Islet precursor cell (in vitro differentiated cells): Measurements from ENCODE around the gene FGF3.
A peak's percentile ranks its signal among the peaks of the same experiment; 100 is the strongest.

Source experiments
- DNase-seq: peaks from one replicate; pipeline ENCODE4 v3.0.0-alpha.2; 2018

The FGF3 gene

GRCh38 chr11:69822676-69823494 lies 3.7 kb upstream of the FGF3 start:
- no peak for DNase-seq

GRCh38 chr11:69821511-69822040 lies 2.4 kb upstream of the FGF3 start:
- no peak for DNase-seq

- DNase-seq: no peak
Observed at GRCh38 chr11:69820441-69820840, 1.2 kb upstream of the FGF3 start.

GRCh38 chr11:69819541-69820070 lies 390 bp upstream of the FGF3 start:
- peak; percentile 68 for DNase-seq

GRCh38 chr11:69818231-69818602 lies 999 bp downstream of the FGF3 start:
- no peak for DNase-seq

- no peak for DNase-seq
Observed at GRCh38 chr11:69817265-69818230, 1.7 kb downstream of the FGF3 start.

GRCh38 chr11:69816671-69817070 lies 2.5 kb downstream of the FGF3 start:
- DNase-seq: no peak

GRCh38 chr11:69815973-69816372 lies 3.2 kb downstream of the FGF3 start:
- DNase-seq: no peak

GRCh38 chr11:69814902-69815301 lies 4.3 kb downstream of the FGF3 start:
- DNase-seq: no peak

GRCh38 chr11:69814411-69814810 lies 4.8 kb downstream of the FGF3 start:
- no peak for DNase-seq

- no peak for DNase-seq
Observed at GRCh38 chr11:69813839-69814238, 5.4 kb downstream of the FGF3 start.

GRCh38 chr11:69812946-69813345 lies 6.3 kb downstream of the FGF3 start:
- no peak for DNase-seq

- DNase-seq: no peak
Observed at GRCh38 chr11:69812256-69812655, 7.0 kb downstream of the FGF3 start.

- DNase-seq: no peak
Observed at GRCh38 chr11:69811431-69811830, 7.8 kb downstream of the FGF3 start.

GRCh38 chr11:69810289-69811118 lies 8.7 kb downstream of the FGF3 start:
- DNase-seq: no peak

- peak; percentile 81 for DNase-seq
Observed at GRCh38 chr11:69808667-69809086, 10.5 kb downstream of the FGF3 start.

GRCh38 chr11:69807106-69807815 lies 12.0 kb downstream of the FGF3 start:
- DNase-seq: no peak

GRCh38 chr11:69804769-69805508 lies 14.3 kb downstream of the FGF3 start:
- DNase-seq: no peak

GRCh38 chr11:69803604-69804218 lies 15.5 kb downstream of the FGF3 start:
- no peak for DNase-seq

- no peak for DNase-seq
Observed at GRCh38 chr11:69803022-69803421, 16.2 kb downstream of the FGF3 start.

GRCh38 chr11:69802590-69802989 lies 16.6 kb downstream of the FGF3 start:
- DNase-seq: no peak
